Testis (tissue), 3 donors: Measurements from ENCODE around the gene RILPL2. TPM values are rescaled to one million over a fixed set of nuclear protein-coding genes. Genes with fewer than 3 reads are reported as not detected.
"Not testable (repeated sequence)": the region's sequence is repeated elsewhere in the genome, so short reads cannot be mapped to it uniquely, and the experiment has no call there.

ENCODE experiments used
- DNase-seq: peaks from one replicate; pipeline ENCODE4 v3.0.0-alpha.2; 2019
- H3K27ac ChIP-seq, 2 donors: fragments of 200-600 bp; sonication (generic); one replicate each; pipeline ENCODE4 v1.5.1; 2019
- H3K27me3 ChIP-seq: fragments of 200-600 bp; sonication (generic); one replicate; pipeline ENCODE4 v1.5.1; 2019
- H3K36me3 ChIP-seq: fragments of 200-600 bp; sonication (generic); one replicate; pipeline ENCODE4 v1.5.1; 2017; ENCODE audit warnings: low read depth; ENCODE audit errors: missing control alignments
- H3K4me1 ChIP-seq: fragments of 200-600 bp; sonication (generic); one replicate; pipeline ENCODE4 v1.5.1; 2019
- H3K4me3 ChIP-seq, 2 donors: fragments of 200-600 bp; sonication (generic); one replicate each; pipeline ENCODE4 v1.5.1; 2017 to 2019
- H3K9me3 ChIP-seq: fragments of 200-600 bp; sonication (generic); one replicate; pipeline ENCODE4 v1.5.1; 2017
- CTCF ChIP-seq, 3 experiments: fragments of 450-650 bp in 2 of 3; fragments of 200-600 bp in 1 of 3; sonication (generic) in 1 of 3; IDR thresholded peaks; one replicate each; pipeline ENCODE4 v1.5.1; 2016 to 2019; ENCODE audit warnings: antibody characterized with exemption in 3 of 3, mild to moderate bottlenecking in 2 of 3, moderate library complexity in 1 of 3
- POLR2A ChIP-seq: fragments of 450-650 bp; IDR thresholded peaks from one replicate; pipeline ENCODE4 v1.6.1; 2017; ENCODE audit warnings: antibody characterized with exemption, mild to moderate bottlenecking, moderate library complexity
- WGBS, 2 donors: methylation state at CpG; one replicate each; pipeline ENCODE4 v1.1.5; 2018; 5-methylcytosine and 5-hydroxymethylcytosine counted together
- intact Hi-C: fragments of 100-400 bp; cut with DNase I; formaldehyde crosslinking; loops from one replicate; pipeline ENCODE4 v1.15.1; 2023; ENCODE audit warnings: low total_unique reads
- polyA plus RNA-seq: library from polyadenylated mRNA; stranded (reverse); fragments of 350-450 nt; fragmentation: Illumina TruSeq; extraction: RNeasy Lipid Tissue Mini Kit (QIAGEN cat#74804); gene quantifications from one replicate; pipeline ENCODE4 v1.2.3, GENCODE V29; 2014; ENCODE audit warnings: low read depth, low replicate concordance; ENCODE audit not compliant: insufficient read depth
- total RNA-seq, 2 donors: library from RNA; depleted of rRNA; stranded (reverse); fragments of >200 nt; gene quantifications; one replicate each; pipeline ENCODE4 v1.2.3, GENCODE V29; 2016

Gene RILPL2
- total and polyA plus RNA-seq, 3 donors from 2014 or later, result 2.2 to 3.6 (median 2.8) TPM

GRCh38 chr12:123421314-123421713, 15.2 kb downstream of the RILPL2 start:
- Histone ChIP-seq H3K27ac (no peak overlapping the region), H3K27me3 (no peaks in the 10 kb centered on the region), H3K4me3 (no peak overlapping the region), H3K9me3 (no peaks in the 10 kb centered on the region), H3K36me3 (no peaks in the 10 kb centered on the region), H3K4me1 (no peaks in the 10 kb centered on the region)
- TF ChIP-seq POLR2A, result no peak
- no peak for TF ChIP-seq CTCF (IDR thresholded peaks at IDR 0.05)
- WGBS, 2 donors, result 92 to 100% methylated on average over 2 of the region's 2 CpGs
- DNase-seq, result no peak
- intact Hi-C loops, result no loop called here

DNA sequence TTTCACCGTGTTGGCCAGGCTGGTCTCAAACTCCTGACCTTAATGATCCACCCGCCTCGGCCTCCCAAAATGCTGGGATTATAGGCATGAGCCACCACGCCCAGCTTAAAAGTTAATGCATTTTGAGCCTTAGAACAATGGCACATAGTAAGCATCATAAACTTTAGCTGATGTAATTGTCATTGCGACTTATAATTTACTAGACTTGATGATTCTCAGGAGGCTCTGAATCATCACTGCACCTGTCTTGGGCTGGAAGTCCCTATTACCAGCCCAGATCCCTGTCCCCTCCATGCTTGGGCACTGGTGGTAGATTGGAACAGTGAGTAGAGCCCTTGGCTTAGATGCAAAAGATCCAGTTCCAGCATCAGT, 26.5 kb downstream of the RILPL2 start:
- Histone ChIP-seq H3K27ac (no peak overlapping the region), H3K9me3 (no peaks in the 10 kb centered on the region), H3K27me3 (no peaks in the 10 kb centered on the region), H3K4me3 (no peak overlapping the region), H3K36me3 (no peaks in the 10 kb centered on the region), H3K4me1 (peaks cover 5% of the 10 kb centered on the region)
- no peak for TF ChIP-seq POLR2A
- no peak for TF ChIP-seq CTCF (IDR thresholded peaks at IDR 0.05)
- intact Hi-C loops, result no loop called here
- DNase-seq, result no peak
- 91 to 95% methylated on average over 5 of the region's 5 CpGs for WGBS, 2 donors

- DNase-seq, H3K9me3 ChIP-seq, H3K27me3 ChIP-seq, H3K36me3 ChIP-seq, H3K4me1 ChIP-seq, H3K4me3 ChIP-seq, H3K27ac ChIP-seq, intact Hi-C loops: not testable (repeated sequence)
- 86 to 91% methylated on average over 11 of the region's 11 CpGs for WGBS, 2 donors
Measured at GRCh38 chr12:123409284-123410040, 27.0 kb downstream of the RILPL2 start.

GRCh38 chr12:123408619-123409018, 27.9 kb downstream of the RILPL2 start:
- intact Hi-C loops, H3K36me3 ChIP-seq, H3K27ac ChIP-seq, H3K4me3 ChIP-seq, H3K4me1 ChIP-seq, DNase-seq, H3K9me3 ChIP-seq, H3K27me3 ChIP-seq: not testable (repeated sequence)
- 93 to 100% methylated on average over 1 to 5 of the region's 7 CpGs for WGBS, 2 donors

DNA sequence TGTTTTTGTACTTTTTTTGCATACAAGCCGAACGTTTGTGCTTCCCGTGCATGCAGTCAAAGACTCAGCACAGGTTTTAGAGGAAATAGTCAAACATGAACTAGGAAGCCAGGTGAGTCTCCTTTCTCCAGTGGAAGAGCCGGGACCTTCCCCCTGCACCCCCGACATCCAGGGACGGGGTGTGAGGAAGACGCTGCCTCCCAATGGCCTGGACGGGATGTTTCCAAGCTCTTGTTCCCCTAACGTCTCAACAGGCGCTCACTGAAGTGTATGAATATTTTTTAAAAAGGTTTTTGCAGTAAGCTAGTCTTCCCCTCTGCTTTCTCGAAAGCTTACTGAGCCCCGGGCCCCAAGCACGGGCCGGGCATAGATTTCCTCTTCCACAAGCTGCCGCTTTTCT, 28.6 kb downstream of the RILPL2 start:
- H3K4me1 ChIP-seq, intact Hi-C loops, DNase-seq, H3K9me3 ChIP-seq, H3K27ac ChIP-seq, H3K27me3 ChIP-seq, H3K36me3 ChIP-seq, H3K4me3 ChIP-seq: not testable (repeated sequence)
- WGBS, 2 donors, result 66 to 73% methylated on average over 11 to 15 of the region's 15 CpGs

GRCh38 chr12:123407269-123407668, 29.2 kb downstream of the RILPL2 start:
- H3K9me3 ChIP-seq, H3K4me3 ChIP-seq, H3K27me3 ChIP-seq, H3K4me1 ChIP-seq, H3K27ac ChIP-seq, H3K36me3 ChIP-seq, DNase-seq, intact Hi-C loops: not testable (repeated sequence)
- WGBS, 2 donors, result 91 to 98% methylated on average over 15 of the region's 15 CpGs

DNA sequence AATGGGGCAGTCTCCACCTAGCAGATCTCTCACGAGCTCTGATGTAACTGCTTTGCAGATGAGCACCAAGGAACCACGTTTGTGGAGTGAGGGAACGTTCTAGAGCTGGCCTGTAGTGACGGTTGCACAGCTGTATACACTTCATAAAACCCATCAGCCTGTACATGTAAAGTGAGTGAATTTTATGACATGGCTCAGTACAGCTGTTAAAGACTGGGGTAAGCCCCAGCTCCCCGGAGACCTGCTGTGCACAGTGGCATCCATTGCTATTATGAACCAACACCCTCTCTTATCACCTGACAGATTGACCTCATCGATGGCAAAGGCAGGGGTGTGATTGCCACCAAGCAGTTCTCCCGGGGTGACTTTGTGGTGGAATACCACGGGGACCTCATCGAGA, 31.9 kb downstream of the RILPL2 start:
- no peaks in the 10 kb centered on the region for H3K27me3 ChIP-seq
- H3K4me1 ChIP-seq, result peaks cover 3% of the 10 kb centered on the region
- H3K36me3 ChIP-seq, result no peaks in the 10 kb centered on the region
- 87 to 90% methylated on average over 6 to 9 of the region's 9 CpGs for WGBS, 2 donors
- intact Hi-C loops, result no loop called here
- no peak for DNase-seq
- no peak overlapping the region for H3K27ac ChIP-seq
- no peak for TF ChIP-seq CTCF (IDR thresholded peaks at IDR 0.05)
- H3K4me3 ChIP-seq, result no peak overlapping the region
- no peaks in the 10 kb centered on the region for H3K9me3 ChIP-seq
